Mesenchymal stem cell (in vitro differentiated cells and primary cell): ENCODE measurements around the gene CFAP52.

Experiments
- DNase-seq: peaks from one replicate; pipeline ENCODE4 v3.0.0-alpha.2; 2013
- H2AFZ ChIP-seq: one replicate; pipeline ENCODE4 v1.6.1; 2013; ENCODE audit warnings: low read depth, mild to moderate bottlenecking, control low read depth, inconsistent platforms, low read length, moderate library complexity
- H2AK5ac ChIP-seq: 2 replicates; pipeline ENCODE4 v1.6.1; 2013; ENCODE audit warnings: low read length, moderate library complexity, mild to moderate bottlenecking, inconsistent platforms; ENCODE audit not compliant: severe bottlenecking
- H2BK120ac ChIP-seq: one replicate; pipeline ENCODE4 v1.6.1; 2013; ENCODE audit warnings: low read depth, mild to moderate bottlenecking, inconsistent platforms, low read length, moderate library complexity
- H2BK12ac ChIP-seq, 2 experiments: one replicate each; pipeline ENCODE4 v1.6.1; 2013; ENCODE audit warnings: inconsistent platforms in 2 of 2, low read length in 2 of 2, mild to moderate bottlenecking in 2 of 2, moderate library complexity in 2 of 2, control low read depth in 1 of 2
- H2BK15ac ChIP-seq: one replicate; pipeline ENCODE4 v1.6.1; 2013; ENCODE audit warnings: mild to moderate bottlenecking, low read depth, inconsistent platforms; ENCODE audit not compliant: poor library complexity, severe bottlenecking
- H2BK5ac ChIP-seq: 2 replicates; pipeline ENCODE4 v1.6.1; 2013; ENCODE audit warnings: low read depth, mild to moderate bottlenecking, low read length, control low read depth, inconsistent platforms; ENCODE audit not compliant: poor library complexity, severe bottlenecking
- H3K14ac ChIP-seq, 2 experiments: one replicate each; pipeline ENCODE4 v1.6.1; 2013; ENCODE audit warnings: inconsistent platforms in 2 of 2, low read length in 2 of 2, control low read depth in 1 of 2, mild to moderate bottlenecking in 1 of 2, moderate library complexity in 1 of 2
- H3K18ac ChIP-seq, 2 experiments: one replicate each; pipeline ENCODE4 v1.6.1; 2013; ENCODE audit warnings: inconsistent platforms in 2 of 2, low read length in 2 of 2, control low read depth in 1 of 2, low read depth in 1 of 2, mild to moderate bottlenecking in 1 of 2
- H3K23ac ChIP-seq, 2 experiments: one replicate each; pipeline ENCODE4 v1.6.1; 2013; ENCODE audit warnings: inconsistent platforms in 2 of 2, low read length in 2 of 2, mild to moderate bottlenecking in 2 of 2, moderate library complexity in 2 of 2, control low read depth in 1 of 2
- H3K27ac ChIP-seq: 2 replicates; pipeline ENCODE4 v1.5.1; 2013; ENCODE audit warnings: mild to moderate bottlenecking, moderate library complexity, low read length, control low read depth, inconsistent platforms; ENCODE audit not compliant: poor library complexity, severe bottlenecking
- H3K27me3 ChIP-seq, 2 experiments: 2 replicates each; pipeline versions ENCODE4 v1.6.1 to v1.7.0; 2013; ENCODE audit warnings: low read length in 2 of 2, mild to moderate bottlenecking in 2 of 2, moderate library complexity in 2 of 2, control low read depth in 1 of 2, inconsistent platforms in 1 of 2; ENCODE audit not compliant: control insufficient read depth in 1 of 2, insufficient read depth in 1 of 2
- H3K36me3 ChIP-seq, 2 experiments: 2 replicates each; pipeline versions ENCODE4 v1.6.1 to v1.7.0; 2013; ENCODE audit warnings: low read length in 2 of 2, control low read depth in 1 of 2, inconsistent platforms in 1 of 2, low read depth in 1 of 2, mild to moderate bottlenecking in 1 of 2; ENCODE audit not compliant: insufficient read depth in 2 of 2, control insufficient read depth in 1 of 2
- H3K4ac ChIP-seq, 2 experiments: one replicate each; pipeline ENCODE4 v1.6.1; 2013; ENCODE audit warnings: inconsistent platforms in 2 of 2, low read length in 2 of 2, mild to moderate bottlenecking in 2 of 2, moderate library complexity in 2 of 2, control low read depth in 1 of 2, low read depth in 1 of 2
- H3K4me1 ChIP-seq: 2 replicates; pipeline ENCODE4 v1.6.1; 2013; ENCODE audit warnings: low read depth, low read length, control low read depth; ENCODE audit not compliant: control insufficient read depth, insufficient read depth
- H3K4me2 ChIP-seq: 2 replicates; pipeline ENCODE4 v1.6.1; 2013; ENCODE audit warnings: low read length, mild to moderate bottlenecking, inconsistent platforms; ENCODE audit not compliant: poor library complexity, severe bottlenecking
- H3K4me3 ChIP-seq, 2 experiments: 2 replicates each; pipeline versions ENCODE4 v1.5.1 to v1.7.0; 2013; ENCODE audit warnings: low read length in 2 of 2, mild to moderate bottlenecking in 2 of 2, control low read depth in 1 of 2, low read depth in 1 of 2; ENCODE audit not compliant: insufficient read depth in 1 of 2
- H3K79me1 ChIP-seq: replicated peaks from 2 replicates; pipeline ENCODE4 v1.6.1; 2013; ENCODE audit warnings: mild to moderate bottlenecking, control low read depth, low read length, inconsistent platforms; ENCODE audit not compliant: poor library complexity, severe bottlenecking
- H3K9ac ChIP-seq: 2 replicates; pipeline ENCODE4 v1.7.0; 2013; ENCODE audit warnings: mild to moderate bottlenecking, low read length, moderate library complexity
- H3K9me3 ChIP-seq: 2 replicates; pipeline ENCODE4 v1.7.0; 2013; ENCODE audit warnings: mild to moderate bottlenecking, low read length; ENCODE audit not compliant: control insufficient read depth
- H4K8ac ChIP-seq: one replicate; pipeline ENCODE4 v1.6.1; 2013; ENCODE audit warnings: inconsistent platforms, mild to moderate bottlenecking, low read length, moderate library complexity
- H4K91ac ChIP-seq: one replicate; pipeline ENCODE4 v1.6.1; 2013; ENCODE audit warnings: mild to moderate bottlenecking, low read length, inconsistent platforms
- WGBS: methylation state at CpG from one replicate; pipeline ENCODE4 v1.1.7; 2013; ENCODE audit warnings: mixed read lengths; 5-methylcytosine and 5-hydroxymethylcytosine counted together

The CFAP52 gene

GRCh38 chr17:9677896-9678295 is 101.5 kb downstream of the CFAP52 start:
- Histone ChIP-seq H3K14ac (no peak overlapping the region), H2AK5ac (no peak overlapping the region), H3K4me2 (no peak overlapping the region), H2AFZ (no peak overlapping the region), H2BK5ac (no peak overlapping the region), H4K91ac (no peak overlapping the region), H2BK120ac (no peak overlapping the region), H2BK15ac (no peak overlapping the region), H3K9ac (no peak overlapping the region), H3K18ac (no peak overlapping the region), H4K8ac (no peak overlapping the region), H3K4me1 (peaks cover 5% of the 10 kb centered on the region), H3K36me3 (peaks cover 0 to 18% of the 10 kb centered on the region in 2 experiments), H3K79me1 (peaks cover 5% of the 10 kb centered on the region), H3K27me3 (no peaks in the 10 kb centered on the region), H3K4me3 (no peak overlapping the region), H3K4ac (no peak overlapping the region), H3K23ac (no peak overlapping the region), H2BK12ac (no peak overlapping the region), H3K27ac (no peak overlapping the region), H3K9me3 (peaks cover 12% of the 10 kb centered on the region)
- no peak for DNase-seq
- 69% methylated on average over 3 of the region's 4 CpGs for WGBS

GRCh38 chr17:9684955-9685621 is 108.6 kb downstream of the CFAP52 start:
- H3K4ac ChIP-seq = no peak overlapping the region
- H3K14ac ChIP-seq = no peak overlapping the region
- no peak overlapping the region for H3K9ac ChIP-seq
- no peak overlapping the region for H2BK12ac ChIP-seq
- no peaks in the 10 kb centered on the region for H3K79me1 ChIP-seq
- no peak overlapping the region for H3K18ac ChIP-seq
- H2BK15ac ChIP-seq = no peak overlapping the region
- H2AK5ac ChIP-seq = no peak overlapping the region
- no peaks in the 10 kb centered on the region for H3K4me1 ChIP-seq
- no peaks in the 10 kb centered on the region for H3K27me3 ChIP-seq
- no peak overlapping the region for H3K4me3 ChIP-seq
- H4K91ac ChIP-seq = no peak overlapping the region
- no peak overlapping the region for H4K8ac ChIP-seq
- DNase-seq = no peak
- H3K36me3 ChIP-seq = peaks cover 0 to 36% of the 10 kb centered on the region in 2 experiments
- H3K4me2 ChIP-seq = no peak overlapping the region
- no peak overlapping the region for H2AFZ ChIP-seq
- H3K27ac ChIP-seq = no peak overlapping the region
- WGBS = 90% methylated on average over 10 of the region's 10 CpGs
- no peak overlapping the region for H2BK120ac ChIP-seq
- peaks cover 6% of the 10 kb centered on the region for H3K9me3 ChIP-seq
- no peak overlapping the region for H2BK5ac ChIP-seq
- no peak overlapping the region for H3K23ac ChIP-seq
